Measurements from ENCODE around the gene USP30. TPM values are rescaled to one million over a fixed set of nuclear protein-coding genes. Genes with fewer than 3 reads are reported as not detected.

The USP30 gene
- total RNA-seq, 1 donor from 2014 or later: 13.6 TPM

GRCh38 chr12:109124878-109125648 is 72.7 kb downstream of the USP30 start:
- Mint-ChIP-seq H3K4me1 (ENCODE audit: unreplicated experiment) (no peaks in the 10 kb centered on the region), H3K9me3 (ENCODE audit: unreplicated experiment) (no peaks in the 10 kb centered on the region), H3K4me3 (ENCODE audit: unreplicated experiment) (no peak overlapping the region), H3K36me3 (ENCODE audit: low read depth, unreplicated experiment) (no peaks in the 10 kb centered on the region), H3K27ac (ENCODE audit: unreplicated experiment) (no peak overlapping the region), H3K27me3 (ENCODE audit: unreplicated experiment) (no peaks in the 10 kb centered on the region)
- DNase-seq (ENCODE audit: low spot score): no peak
- no peak for TF ChIP-seq CTCF (IDR thresholded peaks at IDR 0.05; ENCODE audit: unreplicated experiment)

- H3K4me1 Mint-ChIP-seq (ENCODE audit: unreplicated experiment): no peaks in the 10 kb centered on the region
- H3K27ac Mint-ChIP-seq (ENCODE audit: unreplicated experiment): no peak overlapping the region
- TF ChIP-seq CTCF (IDR thresholded peaks at IDR 0.05; ENCODE audit: unreplicated experiment): no peak
- H3K4me3 Mint-ChIP-seq (ENCODE audit: unreplicated experiment): no peak overlapping the region
- no peaks in the 10 kb centered on the region for H3K9me3 Mint-ChIP-seq (ENCODE audit: unreplicated experiment)
- H3K36me3 Mint-ChIP-seq (ENCODE audit: low read depth, unreplicated experiment): no peaks in the 10 kb centered on the region
- H3K27me3 Mint-ChIP-seq (ENCODE audit: unreplicated experiment): no peaks in the 10 kb centered on the region
- DNase-seq (ENCODE audit: low spot score): no peak
Measured at GRCh38 chr12:109125791-109126190, 73.4 kb downstream of the USP30 start.

GRCh38 chr12:109126784-109127183 is 74.4 kb downstream of the USP30 start:
- no peak for TF ChIP-seq CTCF (IDR thresholded peaks at IDR 0.05; ENCODE audit: unreplicated experiment)
- Mint-ChIP-seq H3K4me1 (ENCODE audit: unreplicated experiment) (no peaks in the 10 kb centered on the region), H3K27me3 (ENCODE audit: unreplicated experiment) (no peaks in the 10 kb centered on the region), H3K27ac (ENCODE audit: unreplicated experiment) (no peak overlapping the region), H3K9me3 (ENCODE audit: unreplicated experiment) (no peaks in the 10 kb centered on the region), H3K36me3 (ENCODE audit: low read depth, unreplicated experiment) (no peaks in the 10 kb centered on the region), H3K4me3 (ENCODE audit: unreplicated experiment) (no peak overlapping the region)
- DNase-seq (ENCODE audit: low spot score): no peak

- Mint-ChIP-seq H3K4me1 (ENCODE audit: unreplicated experiment) (no peaks in the 10 kb centered on the region), H3K4me3 (ENCODE audit: unreplicated experiment) (no peak overlapping the region), H3K9me3 (ENCODE audit: unreplicated experiment) (no peaks in the 10 kb centered on the region), H3K27ac (ENCODE audit: unreplicated experiment) (no peak overlapping the region), H3K27me3 (ENCODE audit: unreplicated experiment) (no peaks in the 10 kb centered on the region), H3K36me3 (ENCODE audit: low read depth, unreplicated experiment) (no peaks in the 10 kb centered on the region)
- DNase-seq (ENCODE audit: low spot score): no peak
- TF ChIP-seq CTCF (IDR thresholded peaks at IDR 0.05; ENCODE audit: unreplicated experiment): no peak
Measured at GRCh38 chr12:109127533-109128242, 75.3 kb downstream of the USP30 start.
